Measurements from ENCODE around the gene TMEM205.

DNA sequence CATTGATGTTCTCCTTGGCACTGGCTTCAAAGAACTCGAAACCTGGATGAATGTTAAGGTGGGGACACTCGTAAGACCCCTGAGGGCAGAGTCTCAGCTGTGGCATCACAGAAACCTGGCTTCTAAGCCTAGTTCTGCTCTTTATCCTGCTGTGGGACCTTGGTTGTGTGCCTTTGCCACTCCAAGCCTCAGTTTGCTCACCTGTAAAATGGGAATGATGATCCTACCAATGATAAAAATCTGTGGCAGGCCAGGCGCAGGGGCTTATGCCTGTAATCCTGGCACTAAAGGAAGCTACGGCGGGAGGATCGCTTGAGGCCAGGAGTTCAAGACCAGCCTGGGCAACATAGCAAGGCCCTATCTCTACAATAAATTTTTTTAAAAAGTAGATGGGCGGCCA lies 20.5 kb downstream of the TMEM205 start:
- TF ChIP-seq ZFP3 (CRISPR knock-in tag; IDR thresholded peaks at IDR 0.05) (no peak), SNAI2 (CRISPR knock-in tag; IDR thresholded peaks at IDR 0.05) (no peak), BACH2 (CRISPR knock-in tag; IDR thresholded peaks at IDR 0.05; ENCODE audit: borderline replicate concordance) (no peak), ISL1 (CRISPR knock-in tag; IDR thresholded peaks at IDR 0.05) (no peak), TOX (CRISPR knock-in tag; IDR thresholded peaks at IDR 0.05; ENCODE audit: borderline replicate concordance) (no peak), ZNF8 (CRISPR knock-in tag; IDR thresholded peaks at IDR 0.05) (no peak), ZC3H10 (CRISPR knock-in tag; IDR thresholded peaks at IDR 0.05) (no peak)
- TF ChIP-seq, protein P1, sequence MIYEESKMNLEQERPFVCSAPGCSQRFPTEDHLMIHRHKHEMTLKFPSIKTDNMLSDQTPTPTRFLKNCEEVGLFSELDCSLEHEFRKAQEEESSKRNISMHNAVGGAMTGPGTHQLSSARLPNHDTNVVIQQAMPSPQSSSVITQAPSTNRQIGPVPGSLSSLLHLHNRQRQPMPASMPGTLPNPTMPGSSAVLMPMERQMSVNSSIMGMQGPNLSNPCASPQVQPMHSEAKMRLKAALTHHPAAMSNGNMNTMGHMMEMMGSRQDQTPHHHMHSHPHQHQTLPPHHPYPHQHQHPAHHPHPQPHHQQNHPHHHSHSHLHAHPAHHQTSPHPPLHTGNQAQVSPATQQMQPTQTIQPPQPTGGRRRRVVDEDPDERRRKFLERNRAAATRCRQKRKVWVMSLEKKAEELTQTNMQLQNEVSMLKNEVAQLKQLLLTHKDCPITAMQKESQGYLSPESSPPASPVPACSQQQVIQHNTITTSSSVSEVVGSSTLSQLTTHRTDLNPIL (CRISPR knock-in tag; IDR thresholded peaks at IDR 0.05; ENCODE audit: low read depth), result no peak
- TF ChIP-seq, protein P2, sequence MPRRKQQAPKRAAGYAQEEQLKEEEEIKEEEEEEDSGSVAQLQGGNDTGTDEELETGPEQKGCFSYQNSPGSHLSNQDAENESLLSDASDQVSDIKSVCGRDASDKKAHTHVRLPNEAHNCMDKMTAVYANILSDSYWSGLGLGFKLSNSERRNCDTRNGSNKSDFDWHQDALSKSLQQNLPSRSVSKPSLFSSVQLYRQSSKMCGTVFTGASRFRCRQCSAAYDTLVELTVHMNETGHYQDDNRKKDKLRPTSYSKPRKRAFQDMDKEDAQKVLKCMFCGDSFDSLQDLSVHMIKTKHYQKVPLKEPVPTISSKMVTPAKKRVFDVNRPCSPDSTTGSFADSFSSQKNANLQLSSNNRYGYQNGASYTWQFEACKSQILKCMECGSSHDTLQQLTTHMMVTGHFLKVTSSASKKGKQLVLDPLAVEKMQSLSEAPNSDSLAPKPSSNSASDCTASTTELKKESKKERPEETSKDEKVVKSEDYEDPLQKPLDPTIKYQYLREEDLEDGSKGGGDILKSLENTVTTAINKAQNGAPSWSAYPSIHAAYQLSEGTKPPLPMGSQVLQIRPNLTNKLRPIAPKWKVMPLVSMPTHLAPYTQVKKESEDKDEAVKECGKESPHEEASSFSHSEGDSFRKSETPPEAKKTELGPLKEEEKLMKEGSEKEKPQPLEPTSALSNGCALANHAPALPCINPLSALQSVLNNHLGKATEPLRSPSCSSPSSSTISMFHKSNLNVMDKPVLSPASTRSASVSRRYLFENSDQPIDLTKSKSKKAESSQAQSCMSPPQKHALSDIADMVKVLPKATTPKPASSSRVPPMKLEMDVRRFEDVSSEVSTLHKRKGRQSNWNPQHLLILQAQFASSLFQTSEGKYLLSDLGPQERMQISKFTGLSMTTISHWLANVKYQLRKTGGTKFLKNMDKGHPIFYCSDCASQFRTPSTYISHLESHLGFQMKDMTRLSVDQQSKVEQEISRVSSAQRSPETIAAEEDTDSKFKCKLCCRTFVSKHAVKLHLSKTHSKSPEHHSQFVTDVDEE (CRISPR knock-in tag; IDR thresholded peaks at IDR 0.05), result no peak
- TF ChIP-seq, protein P3, sequence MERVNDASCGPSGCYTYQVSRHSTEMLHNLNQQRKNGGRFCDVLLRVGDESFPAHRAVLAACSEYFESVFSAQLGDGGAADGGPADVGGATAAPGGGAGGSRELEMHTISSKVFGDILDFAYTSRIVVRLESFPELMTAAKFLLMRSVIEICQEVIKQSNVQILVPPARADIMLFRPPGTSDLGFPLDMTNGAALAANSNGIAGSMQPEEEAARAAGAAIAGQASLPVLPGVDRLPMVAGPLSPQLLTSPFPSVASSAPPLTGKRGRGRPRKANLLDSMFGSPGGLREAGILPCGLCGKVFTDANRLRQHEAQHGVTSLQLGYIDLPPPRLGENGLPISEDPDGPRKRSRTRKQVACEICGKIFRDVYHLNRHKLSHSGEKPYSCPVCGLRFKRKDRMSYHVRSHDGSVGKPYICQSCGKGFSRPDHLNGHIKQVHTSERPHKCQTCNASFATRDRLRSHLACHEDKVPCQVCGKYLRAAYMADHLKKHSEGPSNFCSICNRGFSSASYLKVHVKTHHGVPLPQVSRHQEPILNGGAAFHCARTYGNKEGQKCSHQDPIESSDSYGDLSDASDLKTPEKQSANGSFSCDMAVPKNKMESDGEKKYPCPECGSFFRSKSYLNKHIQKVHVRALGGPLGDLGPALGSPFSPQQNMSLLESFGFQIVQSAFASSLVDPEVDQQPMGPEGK (CRISPR knock-in tag; IDR thresholded peaks at IDR 0.05; ENCODE audit: borderline replicate concordance), result no peak
